Psoas muscle (tissue), 8 donors: ENCODE measurements around the gene PPP1R12B. TPM values are rescaled to one million over a fixed set of nuclear protein-coding genes. Genes with fewer than 3 reads are reported as not detected.

Experiments
- ATAC-seq, 4 donors: fragments of 200-7000 bp; cut with Tn5 transposase; one replicate each; pipeline ENCODE4 v1.9.1; 2020; ENCODE audit warnings: moderate library complexity in 3 of 4, mild to moderate bottlenecking in 2 of 4
- DNase-seq, 2 donors: peaks; one replicate each; pipeline ENCODE4 v3.0.0-alpha.2; 2020
- H3K27ac ChIP-seq: fragments of 200-600 bp; one replicate; pipeline ENCODE4 v1.8.0; 2022
- H3K27me3 ChIP-seq, 3 donors: fragments of 200-600 bp in 1 of 3; one replicate each; pipeline versions ENCODE4 v1.6.1 to v1.8.0; 2013 to 2022; ENCODE audit warnings: low read length in 2 of 3, mild to moderate bottlenecking in 2 of 3, moderate library complexity in 1 of 3; ENCODE audit not compliant: insufficient read depth in 3 of 3
- H3K36me3 ChIP-seq, 2 donors: fragments of 200-600 bp in 1 of 2; one replicate each; pipeline versions ENCODE4 v1.6.1 to v1.8.0; 2013 to 2022; ENCODE audit warnings: low read depth in 1 of 2, mild to moderate bottlenecking in 1 of 2, moderate library complexity in 1 of 2; ENCODE audit not compliant: insufficient read depth in 1 of 2
- H3K4me1 ChIP-seq: fragments of 200-600 bp; one replicate; pipeline ENCODE4 v1.8.0; 2022
- H3K4me3 ChIP-seq: fragments of 200-600 bp; one replicate; pipeline ENCODE4 v1.8.0; 2022; ENCODE audit warnings: mild to moderate bottlenecking
- H3K9me3 ChIP-seq: fragments of 200-600 bp; one replicate; pipeline ENCODE4 v1.8.0; 2022
- CTCF ChIP-seq: fragments of 200-600 bp; IDR thresholded peaks from one replicate; pipeline ENCODE4 v1.8.0; 2022; ENCODE audit warnings: antibody characterized with exemption
- WGBS, 3 donors: extraction: QIAGEN DNeasy Blood & Tissue Kit; methylation state at CpG; one replicate each; pipeline versions ENCODE4 v1.1.6 to v1.1.7; 2013; 5-methylcytosine and 5-hydroxymethylcytosine counted together
- intact Hi-C, 2 donors: fragments of 100-400 bp; cut with DNase I; formaldehyde crosslinking; loops; one replicate each; pipeline versions ENCODE4 v1.11.0 to v1.14.2; 2022
- long read RNA-seq, 2 donors: library from polyadenylated mRNA; unstranded; transcript quantifications; one replicate each; pipeline ENCODE4 v2.0.0, GENCODE V29; 2021
- polyA plus RNA-seq, 3 donors: library from polyadenylated mRNA; stranded (reverse); fragments of 200-250 nt; gene quantifications; one replicate each; pipeline ENCODE4 v1.2.3, GENCODE V29; 2013
- total RNA-seq, 4 donors: library from RNA; stranded (reverse); fragmentation: NEBNext Ultra II Directional in 2 of 4; extraction: Animal tissue kit (Norgen Biotek cat#: 25700) in 2 of 4; gene quantifications; one replicate each; pipeline versions ENCODE4 v1.2.1 to v1.2.4, GENCODE V29; 2021 to 2023
- donor health status: healthy with polysubstance abuse.
- donor health status: DM: no; HTN: no; CAD: no; lungs with moderate emphysema.
- donor health status: Bipolar disorder and iron deficiency.
- donor health status: healthy.
- donor health status: DM: yes; HTN: yes; CAD: no.
- donor health status: DM: no; HTN: no; CAD: no.
- donor health status: DM: no; HTN: no; CAD: no.
- donor health status: DM: yes; HTN: yes; CAD: no.

PPP1R12B gene
- total RNA-seq (100 to 1,000 TPM in 3 of 4 donors, 10 to 100 TPM in 1; 86.1 to 189 (median 158) TPM), polyA plus RNA-seq (10 to 100 TPM in 2 of 3 donors, 1 to 10 TPM in 1; 8.3 to 73.3 (median 18.7) TPM)
- long read RNA-seq, donor 1, partial matches to known transcripts, result 15 of 38 reads
- long read RNA-seq, donor 1, other reads (novel, unspliced or antisense), result 20 of 38 reads
- long read RNA-seq, donor 2, partial matches to known transcripts, result 13 of 40 reads
- long read RNA-seq, donor 2, other reads (novel, unspliced or antisense), result 26 of 40 reads

DNA sequence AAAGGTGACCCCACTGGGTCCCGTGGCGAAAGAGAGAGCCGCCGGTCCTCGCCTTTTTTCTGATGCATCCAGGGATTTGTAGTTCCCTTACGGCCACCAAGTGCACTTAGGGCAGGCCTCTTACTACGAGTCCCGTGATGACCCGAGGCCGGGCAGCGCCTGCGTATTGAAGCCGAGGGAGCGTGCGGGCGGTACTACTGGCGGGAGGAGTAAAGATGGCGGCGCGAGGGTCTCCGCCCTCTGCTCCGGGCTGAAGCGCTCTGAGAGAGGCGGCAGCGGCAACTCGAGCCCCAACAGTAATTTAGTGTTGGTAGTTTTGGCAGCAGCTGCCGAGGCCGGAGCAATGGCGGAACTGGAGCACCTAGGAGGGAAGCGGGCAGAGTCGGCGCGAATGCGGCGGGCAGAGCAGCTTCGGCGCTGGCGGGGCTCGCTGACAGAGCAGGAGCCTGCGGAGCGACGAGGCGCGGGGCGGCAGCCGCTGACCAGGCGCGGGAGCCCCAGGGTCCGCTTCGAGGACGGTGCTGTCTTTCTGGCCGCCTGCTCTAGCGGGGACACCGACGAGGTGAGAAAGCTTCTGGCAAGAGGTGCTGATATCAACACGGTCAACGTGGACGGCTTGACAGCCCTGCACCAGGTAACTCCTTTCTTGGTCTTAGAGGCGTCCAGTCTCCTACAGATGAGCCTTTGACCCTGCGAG lies at the start of gene PPP1R12B:
TSS of gene PPP1R12B (plus strand) at position 191 of the 697 bp plus-strand sequence. CDS start at position 344, 153 bp downstream.
- Histone ChIP-seq H3K4me1 (peaks cover 23% of the 10 kb centered on the region), H3K36me3 (no peaks in the 10 kb centered on the region), H3K9me3 (no peaks in the 10 kb centered on the region), H3K4me3 (peak within 1 kb of the TSS; percentile 76), H3K27me3 (no peaks in the 10 kb centered on the region), H3K27ac (peak within 1 kb of the TSS; percentile 90)
- intact Hi-C loops, result loop anchor here in 1 of 2 donors (10.0 kb wide), 2 partner anchors 106 to 236 kb away; no protein-coding TSS in a partner anchor
- ATAC-seq (peak; percentile 95 to 99 (median 98)), DNase-seq (peak; percentile 97 to 99)
- TF ChIP-seq CTCF, result no peak
- 0% methylated on average over 57 to 60 of the region's 60 CpGs for WGBS, 3 donors

DNA sequence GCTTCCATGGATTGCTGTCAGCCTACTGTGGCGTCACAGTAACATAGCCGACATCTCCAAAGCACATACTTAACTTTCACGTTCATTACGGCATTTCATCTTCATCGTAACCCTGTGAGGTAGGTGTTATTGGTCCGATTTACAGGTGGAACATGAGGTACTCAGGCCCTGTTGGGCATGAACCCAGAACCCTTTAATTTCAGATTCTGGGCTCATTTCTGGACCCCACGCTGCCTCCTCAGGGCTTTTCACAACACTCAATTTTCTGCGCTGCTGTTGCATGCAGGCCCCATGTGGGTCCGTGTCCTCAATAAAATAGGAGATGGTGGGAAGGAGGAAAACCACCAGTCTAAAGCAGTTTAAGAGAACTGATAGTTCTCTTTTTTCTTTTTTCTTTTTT lies 46.3 kb upstream of the PPP1R12B start:
- Histone ChIP-seq H3K9me3 (no peaks in the 10 kb centered on the region), H3K36me3 (no peaks in the 10 kb centered on the region), H3K4me3 (no peak overlapping the region), H3K27me3 (no peaks in the 10 kb centered on the region), H3K27ac (no peak overlapping the region), H3K4me1 (no peaks in the 10 kb centered on the region)
- DNase-seq, result no peak
- intact Hi-C loops, result no loop called here
- no peak for ATAC-seq
- TF ChIP-seq CTCF, result no peak
- 96 to 97% (median 97%) methylated on average over 9 of the region's 9 CpGs for WGBS, 3 donors

DNA sequence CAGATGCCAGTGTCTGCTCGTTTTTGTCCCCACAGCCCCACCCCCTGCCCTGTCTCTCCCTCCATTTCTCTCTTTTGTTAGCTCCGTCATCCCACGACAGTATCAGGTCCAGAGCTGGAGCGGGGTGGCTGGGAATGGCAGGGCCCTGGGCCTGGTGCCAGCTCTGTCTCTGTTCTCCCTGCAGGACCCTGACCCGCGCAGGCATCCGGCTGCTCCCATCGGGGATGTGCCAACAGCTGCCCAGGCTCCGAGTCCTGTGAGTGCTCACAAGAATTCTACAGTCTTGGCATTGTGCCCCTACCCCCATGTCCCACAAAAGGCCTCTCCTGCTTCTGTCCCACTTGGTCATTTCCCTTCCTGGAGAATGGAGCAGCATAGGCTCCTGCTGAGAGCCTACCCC lies 44.1 kb upstream of the PPP1R12B start:
- Histone ChIP-seq H3K4me1 (no peaks in the 10 kb centered on the region), H3K4me3 (no peak overlapping the region), H3K27me3 (no peaks in the 10 kb centered on the region), H3K36me3 (no peaks in the 10 kb centered on the region), H3K27ac (no peak overlapping the region), H3K9me3 (no peaks in the 10 kb centered on the region)
- no peak for TF ChIP-seq CTCF
- DNase-seq (no peak), ATAC-seq (no peak)
- intact Hi-C loops, result no loop called here
- 44 to 59% (median 49%) methylated on average over 9 of the region's 9 CpGs for whole genome bisulfite sequencing, 3 donors

DNA sequence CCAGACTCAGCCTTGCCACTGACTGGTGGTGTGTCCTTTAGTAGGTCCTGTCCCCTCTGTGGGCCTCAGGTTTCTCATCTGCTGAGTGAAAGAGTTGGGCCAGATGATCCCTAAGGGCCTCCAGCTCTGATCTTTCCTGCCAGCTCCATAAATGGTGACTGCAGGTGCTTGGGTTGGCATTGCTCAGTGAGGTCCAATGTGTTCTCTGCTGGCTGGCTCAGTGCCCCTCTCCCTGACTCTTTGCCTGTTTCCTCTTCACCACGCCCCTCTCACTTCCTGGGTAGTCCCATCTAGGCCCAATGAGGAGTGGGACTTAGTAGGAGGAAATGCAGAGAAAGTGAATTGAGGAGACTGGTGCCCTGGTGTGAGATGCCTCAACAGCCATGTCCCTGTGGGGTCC lies 43.3 kb upstream of the PPP1R12B start:
- WGBS, 3 donors, result 33 to 44% (median 38%) methylated on average over 1 of the region's 1 CpG
- ATAC-seq (peak in 1 of 4 donors; percentile 25), DNase-seq (no peak)
- Histone ChIP-seq H3K27ac (no peak overlapping the region), H3K9me3 (no peaks in the 10 kb centered on the region), H3K4me1 (no peaks in the 10 kb centered on the region), H3K27me3 (no peaks in the 10 kb centered on the region), H3K36me3 (no peaks in the 10 kb centered on the region), H3K4me3 (no peak overlapping the region)
- intact Hi-C loops, result no loop called here
- TF ChIP-seq CTCF, result no peak
